NT2/D1 (cell line): ENCODE measurements around the gene LKAAEAR1.

ENCODE experiments used
- SUZ12 ChIP-seq: IDR thresholded peaks from 2 replicates; pipeline ENCODE4 v1.6.1; 2011; ENCODE audit not compliant: insufficient read length, insufficient read depth; ENCODE audit errors: extremely low read depth
- YY1 ChIP-seq: IDR thresholded peaks from 2 replicates; pipeline ENCODE4 v1.6.1; 2011; ENCODE audit not compliant: insufficient read length, insufficient read depth
- ZNF274 ChIP-seq: IDR thresholded peaks from 2 replicates; pipeline ENCODE4 v1.6.1; 2011; ENCODE audit warnings: mild to moderate bottlenecking, low read depth, low read length

- no peak for TF ChIP-seq SUZ12
- TF ChIP-seq ZNF274 = no peak
- TF ChIP-seq YY1 = no peak
Measured at GRCh38 chr20:64050261-64051032, 33.8 kb downstream of the LKAAEAR1 start.
